WTC11 (cell line): ENCODE results near the gene GBA2. TPM values are rescaled to one million over a fixed set of nuclear protein-coding genes. Genes with fewer than 3 reads are reported as not detected.

ENCODE experiments used
- ATAC-seq: fragments of 200-7000 bp; cut with Tn5 transposase; 2 replicates; pipeline ENCODE4 v1.10.0; 2021; ENCODE audit warnings: mild to moderate bottlenecking, moderate library complexity
- CTCF ChIA-PET: fragments of 300-600 bp; sonication (Branson Sonifier 250); formaldehyde crosslinking; loops from one replicate; lab custom pipeline; 2021; ENCODE audit warnings: antibody characterized with exemption; lab: Charles Lee
- POLR2A ChIA-PET: fragments of 350-600 bp; sonication (Branson Sonifier 250); formaldehyde crosslinking; loops from one replicate; lab custom pipeline; 2021; ENCODE audit warnings: antibody characterized with exemption; lab: Charles Lee
- DNase-seq: peaks from one replicate; pipeline ENCODE4 v3.0.0; 2021; ENCODE audit warnings: low spot score
- H3K27ac Mint-ChIP-seq: 2 replicates; pipeline ENCODE4 v1.8.0; 2021; ENCODE audit warnings: mixed read lengths
- H3K27me3 Mint-ChIP-seq: 2 replicates; pipeline ENCODE4 v1.8.0; 2021; ENCODE audit warnings: low read depth, mild to moderate bottlenecking, moderate library complexity, mixed read lengths
- H3K36me3 Mint-ChIP-seq: 2 replicates; pipeline ENCODE4 v1.8.0; 2021; ENCODE audit warnings: mixed read lengths
- H3K4me1 Mint-ChIP-seq: 2 replicates; pipeline ENCODE4 v1.8.0; 2022; ENCODE audit warnings: mixed read lengths
- H3K4me3 Mint-ChIP-seq: 2 replicates; pipeline ENCODE4 v1.8.0; 2021; ENCODE audit warnings: mild to moderate bottlenecking, moderate library complexity, mixed read lengths
- H3K9me3 Mint-ChIP-seq: 2 replicates; pipeline ENCODE4 v1.8.0; 2021; ENCODE audit warnings: mixed read lengths
- ARID4B ChIP-seq: sonication (generic); formaldehyde crosslinking; IDR thresholded peaks from 2 replicates; pipeline ENCODE4 v1.8.0; 2023; ENCODE audit warnings: missing genetic modification reagents, mild to moderate bottlenecking, borderline replicate concordance
- CREB1 ChIP-seq: sonication (generic); formaldehyde crosslinking; IDR thresholded peaks from 2 replicates; pipeline ENCODE4 v1.8.0; 2023; ENCODE audit warnings: mild to moderate bottlenecking, missing genetic modification reagents
- E2F1 ChIP-seq: sonication (generic); formaldehyde crosslinking; IDR thresholded peaks from 2 replicates; pipeline ENCODE4 v1.8.0; 2022; ENCODE audit warnings: mild to moderate bottlenecking, missing genetic modification reagents
- FOXK1 ChIP-seq: sonication (generic); formaldehyde crosslinking; IDR thresholded peaks from 2 replicates; pipeline ENCODE4 v1.8.0; 2022; ENCODE audit warnings: mild to moderate bottlenecking, moderate library complexity, missing genetic modification reagents
- FOXP1 ChIP-seq: sonication (generic); formaldehyde crosslinking; IDR thresholded peaks from 2 replicates; pipeline ENCODE4 v1.8.0; 2022; ENCODE audit warnings: missing genetic modification reagents, mild to moderate bottlenecking, moderate library complexity, borderline replicate concordance
- HMGXB4 ChIP-seq: sonication (generic); formaldehyde crosslinking; IDR thresholded peaks from 2 replicates; pipeline ENCODE4 v1.8.1; 2023; ENCODE audit warnings: mild to moderate bottlenecking, moderate library complexity, missing genetic modification reagents
- KAT7 ChIP-seq: sonication (generic); formaldehyde crosslinking; IDR thresholded peaks from 2 replicates; pipeline ENCODE4 v1.8.1; 2023; ENCODE audit warnings: missing genetic modification reagents, mild to moderate bottlenecking, borderline replicate concordance
- MYBL2 ChIP-seq: sonication (generic); formaldehyde crosslinking; IDR thresholded peaks from 2 replicates; pipeline ENCODE4 v1.8.1; 2023; ENCODE audit warnings: mild to moderate bottlenecking, moderate library complexity, missing genetic modification reagents
- PRDM15 ChIP-seq: sonication (generic); formaldehyde crosslinking; IDR thresholded peaks from 2 replicates; pipeline ENCODE4 v1.8.0; 2022; ENCODE audit warnings: missing genetic modification reagents
- total RNA-seq: library from RNA; stranded (reverse); gene quantifications from 3 replicates; pipeline ENCODE4 v1.2.3, GENCODE V29; 2021

Gene GBA2
- total RNA-seq, 1 experiment from 2014 or later: 104 TPM

- peaks cover under 1% of the 10 kb centered on the region; the same call in 1 of the 2 replicates for H3K36me3 Mint-ChIP-seq
- TF ChIP-seq MYBL2: peak; percentile 46; the same call in 1 of the 2 replicates
- no peak for TF ChIP-seq KAT7
- 0 out of 2 replicates have a peak, but pooled peaks have one; percentile 11 for TF ChIP-seq FOXP1
- H3K4me1 Mint-ChIP-seq: peaks cover 14% of the 10 kb centered on the region
- H3K4me3 Mint-ChIP-seq: peak overlapping the region; percentile 38
- CTCF ChIA-PET: interaction anchor here (1.3 to 5.9 kb wide), 5 partner anchors 19 to 111 kb away, joined by 3 to 143 read pairs (median 12); partner anchors contain the start of genes HINT2 and SPAG8
- ATAC-seq: no peak
- no peak overlapping the region for H3K27ac Mint-ChIP-seq
- POLR2A ChIA-PET: interaction anchor here (1.0 kb wide), 1 partner anchor 19 kb away, joined by 4 read pairs; the partner anchor contains the start of gene SPAG8
- H3K27me3 Mint-ChIP-seq: peaks cover 3% of the 10 kb centered on the region; the same call in 1 of the 2 replicates
- H3K9me3 Mint-ChIP-seq: no peaks in the 10 kb centered on the region
- no peak for DNase-seq
Measured at GRCh38 chr9:35792826-35793225, 43.8 kb upstream of the GBA2 start.

- no peak for DNase-seq
- POLR2A ChIA-PET: interaction anchor here (0.6 to 1.0 kb wide), 3 partner anchors 20 to 187 kb away, joined by 3 to 4 read pairs (median 4); partner anchors contain the start of genes SPAG8 and TESK1
- Mint-ChIP-seq H3K4me1 (peaks cover 14% of the 10 kb centered on the region), H3K9me3 (no peaks in the 10 kb centered on the region), H3K27ac (no peak overlapping the region), H3K4me3 (peak overlapping the region; percentile 49), H3K36me3 (peaks cover 4% of the 10 kb centered on the region; the same call in 1 of the 2 replicates), H3K27me3 (peaks cover 3% of the 10 kb centered on the region; the same call in 1 of the 2 replicates)
- no peak for ATAC-seq
- TF ChIP-seq CREB1 (no peak), FOXP1 (peak; percentile 44; the same call in 1 of the 2 replicates)
- CTCF ChIA-PET: interaction anchor here (0.5 to 5.9 kb wide), 12 partner anchors 20 to 370 kb away, joined by 3 to 143 read pairs (median 6); partner anchors contain the start of genes HINT2, SPAAR and SPAG8
Measured at GRCh38 chr9:35792024-35792813, 43.2 kb upstream of the GBA2 start.

GRCh38 chr9:35791297-35791921 lies 42.4 kb upstream of the GBA2 start, which contains the start of gene NPR2:
TSS of gene NPR2 (plus strand) at chr9:35791591. CDS start at chr9:35792409, 818 bp downstream.
- H3K27ac Mint-ChIP-seq: no peak within 1 kb of the TSS
- no peak for TF ChIP-seq MYBL2
- 0 out of 2 replicates have a peak, but pooled peaks have one; percentile 4 for TF ChIP-seq HMGXB4
- TF ChIP-seq, all 79 proteins: peak for 1
- DNase-seq (peak; percentile 49), ATAC-seq (peak; percentile 38)
- POLR2A ChIA-PET: interaction anchor here (0.6 to 0.8 kb wide), 2 partner anchors 26 to 187 kb away, joined by 3 to 4 read pairs; partner anchors contain the start of gene TESK1
- H3K27me3 Mint-ChIP-seq: peaks cover 3% of the 10 kb centered on the region; the same call in 1 of the 2 replicates
- H3K4me3 Mint-ChIP-seq: peak within 1 kb of the TSS; percentile 90
- peaks cover 12% of the 10 kb centered on the region for H3K4me1 Mint-ChIP-seq
- no peaks in the 10 kb centered on the region for H3K9me3 Mint-ChIP-seq
- CTCF ChIA-PET: interaction anchor here (0.6 to 5.9 kb wide), 11 partner anchors 21 to 163 kb away, joined by 3 to 143 read pairs (median 6); partner anchors contain the start of genes HINT2, SPAAR and SPAG8
- H3K36me3 Mint-ChIP-seq: peaks cover 7% of the 10 kb centered on the region; the same call in 1 of the 2 replicates

- H3K9me3 Mint-ChIP-seq: no peaks in the 10 kb centered on the region
- H3K36me3 Mint-ChIP-seq: peaks cover 12% of the 10 kb centered on the region; the same call in 1 of the 2 replicates
- H3K27ac Mint-ChIP-seq: no peak overlapping the region; the same call in 1 of the 2 replicates
- POLR2A ChIA-PET: interaction anchor here (0.9 to 1.4 kb wide), 5 partner anchors 23 to 94 kb away, joined by 3 to 9 read pairs (median 3); partner anchors contain the start of genes FAM221B, HINT2 and TMEM8B
- CTCF ChIA-PET: interaction anchor here (0.5 to 5.9 kb wide), 77 partner anchors 8 to 1198 kb away, joined by 3 to 143 read pairs (median 5); partner anchors contain the start of genes ARHGEF39, CCDC107, CREB3 and FAM221B
- H3K4me3 Mint-ChIP-seq: peak overlapping the region; percentile 90
- peaks cover 11% of the 10 kb centered on the region for H3K4me1 Mint-ChIP-seq
- peak; percentile 69 for DNase-seq
- peak; percentile 84 for ATAC-seq
- peaks cover 3% of the 10 kb centered on the region; the same call in 1 of the 2 replicates for H3K27me3 Mint-ChIP-seq
- TF ChIP-seq ARID4B (CRISPR knock-in tag) (no peak), FOXK1 (no peak), E2F1 (CRISPR knock-in tag) (no peak), PRDM15 (CRISPR knock-in tag) (0 out of 2 replicates have a peak, but pooled peaks have one; percentile 15)
Measured at GRCh38 chr9:35790385-35791296, 41.6 kb upstream of the GBA2 start.
